Transverse colon (tissue), 4 donors: ENCODE results near the gene NAPG.

Experiments used
- CTCF ChIP-seq, 5 experiments: fragments of 200-600 bp in 3 of 5; fragments of 450-650 bp in 2 of 5; sonication (generic) in 3 of 5; IDR thresholded peaks; 1 replicate in 2 of 5; 2 replicates in 3 of 5; pipeline ENCODE4 v1.5.1; 2016 to 2017; ENCODE audit warnings: antibody characterized with exemption in 5 of 5, inconsistent platforms in 3 of 5, mild to moderate bottlenecking in 2 of 5, moderate library complexity in 1 of 5
- EP300 ChIP-seq: sonication (generic); formaldehyde crosslinking; IDR thresholded peaks from one replicate; pipeline ENCODE4 v1.6.1; 2017; ENCODE audit warnings: antibody characterized with exemption, low read depth
- POLR2A ChIP-seq: fragments of 450-650 bp; IDR thresholded peaks from one replicate; pipeline ENCODE4 v1.6.1; 2016; ENCODE audit warnings: antibody characterized with exemption, mild to moderate bottlenecking, moderate library complexity
- POLR2AphosphoS5 ChIP-seq, 3 donors: sonication (generic); formaldehyde crosslinking; IDR thresholded peaks; one replicate each; pipeline ENCODE4 v1.6.1; 2016; ENCODE audit warnings: antibody characterized with exemption in 3 of 3

- TF ChIP-seq POLR2A (no peak), CTCF (IDR thresholded peaks at IDR 0.05) (no peak), POLR2AphosphoS5 (IDR thresholded peaks at IDR 0.05) (no peak), EP300 (no peak)
These were observed 34.0 kb downstream of the NAPG start for GRCh38 chr18:10559553-10560451.
